H1 (cell line): ENCODE data around the gene PRSS48. TPM values are rescaled to one million over a fixed set of nuclear protein-coding genes. Genes with fewer than 3 reads are reported as not detected.

Experiments
- CTCF ChIA-PET: fragments of 300-600 bp; sonication (Branson Sonifier 250); formaldehyde crosslinking; loops from one replicate; lab custom pipeline; 2021; ENCODE audit not compliant: partially characterized antibody; lab: Charles Lee
- POLR2A ChIA-PET: fragments of 300-600 bp; sonication (Branson Sonifier 250); formaldehyde crosslinking; loops from one replicate; lab custom pipeline; 2021; ENCODE audit warnings: inconsistent platforms; ENCODE audit not compliant: partially characterized antibody; lab: Charles Lee
- DNase-seq, 2 experiments: peaks; one replicate each; pipeline versions ENCODE4 v3.0.0 to v3.0.0-alpha.2; 2010 to 2022; ENCODE audit warnings: low spot score in 2 of 2, low read depth in 1 of 2, mixed read lengths in 1 of 2
- FAIRE-seq: peaks from 2 replicates; lab custom pipeline; 2011; peaks lifted over from hg19 to GRCh38; lab: Jason Lieb, UNC
- H2AFZ ChIP-seq: 2 replicates; pipeline ENCODE4 v1.8.1; 2012; ENCODE audit warnings: low read length, inconsistent platforms
- H2AK5ac ChIP-seq: 2 replicates; pipeline ENCODE4 v1.6.1; 2013; ENCODE audit warnings: low read depth, low read length
- H2BK120ac ChIP-seq: replicated peaks from 2 replicates; pipeline ENCODE3; 2013; ENCODE audit warnings: low read depth, low read length, inconsistent platforms
- H2BK12ac ChIP-seq: 2 replicates; pipeline ENCODE4 v1.6.1; 2013; ENCODE audit warnings: low read depth, low read length
- H2BK15ac ChIP-seq: 2 replicates; pipeline ENCODE4 v1.6.1; 2013; ENCODE audit warnings: low read length
- H2BK20ac ChIP-seq: 2 replicates; pipeline ENCODE4 v1.6.1; 2013; ENCODE audit warnings: low read length
- H2BK5ac ChIP-seq: 2 replicates; pipeline ENCODE4 v1.6.1; 2013; ENCODE audit warnings: low read depth, low read length
- H3K14ac ChIP-seq: 2 replicates; pipeline ENCODE4 v1.6.1; 2013; ENCODE audit warnings: inconsistent platforms; ENCODE audit not compliant: insufficient read length
- H3K18ac ChIP-seq: 2 replicates; pipeline ENCODE4 v1.6.1; 2013; ENCODE audit warnings: low read length; ENCODE audit errors: extremely low read depth
- H3K23ac ChIP-seq: 2 replicates; pipeline ENCODE4 v1.6.1; 2013; ENCODE audit warnings: inconsistent platforms; ENCODE audit not compliant: insufficient read length
- H3K23me2 ChIP-seq: 2 replicates; pipeline ENCODE4 v1.6.1; 2013; ENCODE audit warnings: low read depth, low read length
- H3K27ac ChIP-seq: 2 replicates; pipeline ENCODE4 v1.6.1; 2011; ENCODE audit warnings: low read depth, low read length, inconsistent platforms
- H3K27me3 ChIP-seq, 4 experiments: replicated peaks in 1 of 4; 1 replicate in 1 of 4; 2 replicates in 3 of 4; pipeline versions ENCODE4 v1.6.1 to v1.8.1; 2011 to 2013; ENCODE audit warnings: low read length in 3 of 4, mild to moderate bottlenecking in 3 of 4, inconsistent platforms in 2 of 4, mixed read lengths in 2 of 4, moderate library complexity in 1 of 4; ENCODE audit not compliant: control insufficient read depth in 3 of 4, insufficient read depth in 3 of 4; ENCODE audit errors: extremely low read depth in 1 of 4
- H3K36me3 ChIP-seq, 4 experiments: 2 replicates each; pipeline versions ENCODE4 v1.6.1 to v1.8.1; 2011 to 2013; ENCODE audit warnings: mild to moderate bottlenecking in 4 of 4, low read length in 3 of 4, moderate library complexity in 2 of 4, control low read depth in 1 of 4, inconsistent platforms in 1 of 4; ENCODE audit not compliant: insufficient read depth in 4 of 4, control insufficient read depth in 2 of 4
- H3K4ac ChIP-seq: replicated peaks from 2 replicates; pipeline ENCODE3; 2013; ENCODE audit warnings: low read length, low read depth, mixed read lengths, inconsistent platforms; ENCODE audit not compliant: insufficient read length
- H3K4me1 ChIP-seq, 4 experiments: replicated peaks in 1 of 4; 1 replicate in 1 of 4; 2 replicates in 3 of 4; pipeline versions ENCODE4 v1.6.1 to v1.8.1; 2011 to 2013; ENCODE audit warnings: low read length in 3 of 4, inconsistent platforms in 2 of 4, mixed read lengths in 1 of 4; ENCODE audit not compliant: insufficient read depth in 4 of 4, control insufficient read depth in 3 of 4
- H3K4me2 ChIP-seq, 2 experiments: 2 replicates each; pipeline versions ENCODE4 v1.6.1 to v1.8.1; 2011 to 2013; ENCODE audit warnings: low read depth in 2 of 2, low read length in 2 of 2, control low read depth in 1 of 2, inconsistent platforms in 1 of 2, mild to moderate bottlenecking in 1 of 2; ENCODE audit not compliant: insufficient read depth in 1 of 2
- H3K4me3 ChIP-seq, 4 experiments: fragments of 200-600, 300-600 bp in 1 of 4; sonication (generic), shearing (Covaris generic), sonication (Bioruptor Twin) in 1 of 4; 2 replicates each; pipeline versions ENCODE4 v1.5.1 to v1.8.1; 2011 to 2016; ENCODE audit warnings: low read length in 4 of 4, low read depth in 3 of 4, control low read depth in 2 of 4, inconsistent platforms in 2 of 4, mild to moderate bottlenecking in 2 of 4, mixed read lengths in 1 of 4, moderate library complexity in 1 of 4; ENCODE audit not compliant: insufficient read depth in 2 of 4; ENCODE audit errors: extremely low read depth in 1 of 4
- H3K56ac ChIP-seq: replicated peaks from 2 replicates; pipeline ENCODE3; 2013; ENCODE audit warnings: low read depth, mild to moderate bottlenecking, mixed read lengths, low read length, inconsistent platforms; ENCODE audit not compliant: insufficient read length
- H3K79me1 ChIP-seq: 2 replicates; pipeline ENCODE4 v1.6.1; 2013; ENCODE audit warnings: low read depth, low read length, control low read depth
- H3K79me2 ChIP-seq, 2 experiments: 2 replicates each; pipeline versions ENCODE4 v1.6.1 to v1.8.1; 2012 to 2013; ENCODE audit warnings: low read length in 2 of 2, mild to moderate bottlenecking in 2 of 2, inconsistent platforms in 1 of 2; ENCODE audit not compliant: insufficient read depth in 2 of 2, control insufficient read depth in 1 of 2
- H3K9ac ChIP-seq, 4 experiments: replicated peaks in 1 of 4; 1 replicate in 1 of 4; 2 replicates in 3 of 4; pipeline versions ENCODE4 v1.6.1 to v1.8.1; 2011 to 2013; ENCODE audit warnings: low read depth in 3 of 4, low read length in 3 of 4, control low read depth in 2 of 4, mild to moderate bottlenecking in 2 of 4, moderate library complexity in 2 of 4, inconsistent platforms in 1 of 4; ENCODE audit errors: extremely low read depth in 1 of 4
- H3K9me3 ChIP-seq, 2 experiments: 2 replicates each; pipeline versions ENCODE4 v1.6.1 to v1.8.1; 2012 to 2013; ENCODE audit warnings: mild to moderate bottlenecking in 2 of 2, moderate library complexity in 2 of 2, control low read depth in 1 of 2, inconsistent platforms in 1 of 2, low read depth in 1 of 2, low read length in 1 of 2, mixed read lengths in 1 of 2; ENCODE audit not compliant: insufficient read depth in 2 of 2
- H4K20me1 ChIP-seq, 2 experiments: replicated peaks in 1 of 2; 2 replicates each; pipeline versions ENCODE3 to v1.8.1; 2011 to 2013; ENCODE audit warnings: inconsistent platforms in 2 of 2, low read length in 2 of 2, mild to moderate bottlenecking in 1 of 2; ENCODE audit not compliant: insufficient read depth in 2 of 2, control insufficient read depth in 1 of 2
- H4K5ac ChIP-seq: 2 replicates; pipeline ENCODE4 v1.6.1; 2013; ENCODE audit warnings: low read length, low read depth, mixed read lengths, inconsistent platforms; ENCODE audit not compliant: insufficient read length
- H4K8ac ChIP-seq: 2 replicates; pipeline ENCODE4 v1.8.0; 2013; ENCODE audit warnings: mild to moderate bottlenecking, moderate library complexity, low read length, inconsistent platforms; ENCODE audit not compliant: insufficient read depth; ENCODE audit errors: extremely low read depth
- H4K91ac ChIP-seq: replicated peaks from 2 replicates; pipeline ENCODE3; 2013; ENCODE audit warnings: low read length, mixed read lengths, inconsistent platforms; ENCODE audit not compliant: insufficient read length
- ATF2 ChIP-seq: IDR thresholded peaks from 2 replicates; pipeline ENCODE4 v1.6.1; 2012; ENCODE audit warnings: low read length, inconsistent platforms
- NANOG ChIP-seq: IDR thresholded peaks from 2 replicates; pipeline ENCODE4 v1.6.1; 2011; ENCODE audit warnings: low read length, low read depth, mild to moderate bottlenecking, inconsistent platforms; ENCODE audit not compliant: insufficient read depth, poor library complexity, severe bottlenecking
- SIRT6 ChIP-seq: IDR thresholded peaks from one replicate; pipeline ENCODE4 v1.7.1; 2012; ENCODE audit warnings: low read length, inconsistent platforms
- SRF ChIP-seq: IDR thresholded peaks from 2 replicates; pipeline ENCODE4 v1.6.1; 2011; ENCODE audit warnings: mild to moderate bottlenecking, low read depth, low read length, moderate library complexity
- TEAD4 ChIP-seq: IDR thresholded peaks from 2 replicates; pipeline ENCODE4 v1.6.1; 2012; ENCODE audit warnings: low read depth, low read length, inconsistent platforms, mixed read lengths
- WGBS, 2 experiments: shearing (Covaris generic) in 1 of 2; methylation state at CpG; one replicate each; pipeline versions ENCODE4 v1.1.6 to v1.1.7; 2013 to 2015; ENCODE audit warnings: low lambda C conversion rate in 2 of 2, mixed read lengths in 2 of 2, inconsistent platforms in 1 of 2, low coverage in 1 of 2, missing lambda C conversion rate in 1 of 2; ENCODE audit not compliant: insufficient replicate concordance in 2 of 2, insufficient coverage in 1 of 2, insufficient read length in 1 of 2; ENCODE audit errors: extremely low coverage in 1 of 2, missing lambda C conversion rate in 1 of 2; 5-methylcytosine and 5-hydroxymethylcytosine counted together
- polyA plus RNA-seq, 7 experiments: library from polyadenylated mRNA; depleted of rRNA in 3 of 7; stranded (reverse) in 5 of 7; unstranded in 2 of 7; fragments of >200 nt in 5 of 7; fragments of 200-250 nt in 2 of 7; gene quantifications; 1 replicate in 5 of 7; 2 replicates in 1 of 7; 4 replicates in 1 of 7; pipeline versions ENCODE4 v1.2.1 to v1.2.3, GENCODE V29; 2011 to 2013; ENCODE audit warnings: missing spikeins in 2 of 7, mixed read lengths in 2 of 7
- total RNA-seq: library from RNA; stranded (reverse); fragmentation: NEBNext Ultra II Directional; extraction: Animal tissue kit (Norgen Biotek cat#: 25700); gene quantifications from 2 replicates; pipeline ENCODE4 v1.2.1, GENCODE V29; 2021

PRSS48 gene
- total and polyA plus RNA-seq, 2 of the 8 experiments (the other 6 are each of a cell fraction or from before 2014, with no cell fraction given) = not detected

- no peak overlapping the region for H4K8ac ChIP-seq
- H2BK20ac ChIP-seq = no peak overlapping the region
- H4K91ac ChIP-seq = no peak overlapping the region
- H3K4me1 ChIP-seq = peaks cover 0 to 3% (median 2%) of the 10 kb centered on the region in 4 experiments; a peak in 2 of 7 replicates
- H3K14ac ChIP-seq = no peak overlapping the region
- TF ChIP-seq SRF (no peak), TEAD4 (peak; percentile 69; the same call in 1 of the 2 replicates), ATF2 (no peak), SIRT6 (no peak), NANOG (no peak)
- no peak overlapping the region for H3K23ac ChIP-seq
- H2AK5ac ChIP-seq = no peak overlapping the region
- ChIA-PET POLR2A (interaction anchor here (0.6 to 0.9 kb wide), 3 partner anchors 11 to 80 kb away, joined by 3 read pairs; no protein-coding TSS in a partner anchor), CTCF (interaction anchor here (0.9 to 1.5 kb wide), 2 partner anchors 34 to 37 kb away, joined by 3 to 7 read pairs; partner anchors contain the start of gene PRSS48)
- FAIRE-seq = peak; percentile 24
- H2AFZ ChIP-seq = no peak overlapping the region
- H3K79me1 ChIP-seq = peaks cover 2% of the 10 kb centered on the region; the same call in 1 of the 2 replicates
- no peak overlapping the region for H3K4me2 ChIP-seq
- no peak overlapping the region for H2BK12ac ChIP-seq
- WGBS, 2 experiments = 90% methylated on average over 2 of the region's 2 CpGs; no CpG with 5 or more reads in 1 of the 2 experiments
- no peak overlapping the region for H3K4ac ChIP-seq
- no peaks in the 10 kb centered on the region for H3K27me3 ChIP-seq
- H3K36me3 ChIP-seq = no peaks in the 10 kb centered on the region
- H3K18ac ChIP-seq = no peak overlapping the region
- no peak overlapping the region for H2BK15ac ChIP-seq
- H3K27ac ChIP-seq = no peak overlapping the region
- no peak overlapping the region for H4K5ac ChIP-seq
- peaks cover 0 to 59% of the 10 kb centered on the region in 2 experiments; a peak in 2 of 4 replicates for H3K79me2 ChIP-seq
- no peak overlapping the region for H3K56ac ChIP-seq
- no peaks in the 10 kb centered on the region for H4K20me1 ChIP-seq
- H3K9me3 ChIP-seq = no peaks in the 10 kb centered on the region
- no peak overlapping the region for H3K4me3 ChIP-seq
- DNase-seq = no peak
- H2BK120ac ChIP-seq = no peak overlapping the region
- H2BK5ac ChIP-seq = no peak overlapping the region
- H3K9ac ChIP-seq = no peak overlapping the region
- no peaks in the 10 kb centered on the region for H3K23me2 ChIP-seq
Measured at GRCh38 chr4:151242305-151242704, 34.7 kb upstream of the PRSS48 start.
